Nephron progenitor cell (in vitro differentiated cells): ENCODE measurements around the gene PREPL.
A peak's percentile ranks its signal among the peaks of the same experiment; 100 is the strongest.

Experiments
- DNase-seq: peaks from one replicate; pipeline ENCODE4 v3.0.0; 2021
- H3K27ac Mint-ChIP-seq: 2 replicates; pipeline ENCODE4 v1.8.0; 2021; ENCODE audit warnings: mild to moderate bottlenecking, moderate library complexity, mixed read lengths
- H3K27me3 Mint-ChIP-seq: 2 replicates; pipeline ENCODE4 v1.8.0; 2021; ENCODE audit warnings: mild to moderate bottlenecking, low read depth, mixed read lengths; ENCODE audit not compliant: poor library complexity
- H3K36me3 Mint-ChIP-seq: 2 replicates; pipeline ENCODE4 v1.8.0; 2021; ENCODE audit warnings: low read depth, mixed read lengths
- H3K4me1 Mint-ChIP-seq: 2 replicates; pipeline ENCODE4 v1.8.0; 2021; ENCODE audit warnings: mixed read lengths
- H3K4me3 Mint-ChIP-seq: 2 replicates; pipeline ENCODE4 v1.8.0; 2021; ENCODE audit warnings: mild to moderate bottlenecking, moderate library complexity, mixed read lengths
- H3K9me3 Mint-ChIP-seq: 2 replicates; pipeline ENCODE4 v1.8.0; 2021; ENCODE audit warnings: mild to moderate bottlenecking, moderate library complexity, mixed read lengths
- TF ChIP-seq, protein P1 (sequence below): fragments of 200-600 bp; sonication (generic); IDR thresholded peaks from 2 replicates; pipeline ENCODE4 v1.5.0; 2021; ENCODE audit warnings: antibody characterized with exemption

Gene PREPL

DNA sequence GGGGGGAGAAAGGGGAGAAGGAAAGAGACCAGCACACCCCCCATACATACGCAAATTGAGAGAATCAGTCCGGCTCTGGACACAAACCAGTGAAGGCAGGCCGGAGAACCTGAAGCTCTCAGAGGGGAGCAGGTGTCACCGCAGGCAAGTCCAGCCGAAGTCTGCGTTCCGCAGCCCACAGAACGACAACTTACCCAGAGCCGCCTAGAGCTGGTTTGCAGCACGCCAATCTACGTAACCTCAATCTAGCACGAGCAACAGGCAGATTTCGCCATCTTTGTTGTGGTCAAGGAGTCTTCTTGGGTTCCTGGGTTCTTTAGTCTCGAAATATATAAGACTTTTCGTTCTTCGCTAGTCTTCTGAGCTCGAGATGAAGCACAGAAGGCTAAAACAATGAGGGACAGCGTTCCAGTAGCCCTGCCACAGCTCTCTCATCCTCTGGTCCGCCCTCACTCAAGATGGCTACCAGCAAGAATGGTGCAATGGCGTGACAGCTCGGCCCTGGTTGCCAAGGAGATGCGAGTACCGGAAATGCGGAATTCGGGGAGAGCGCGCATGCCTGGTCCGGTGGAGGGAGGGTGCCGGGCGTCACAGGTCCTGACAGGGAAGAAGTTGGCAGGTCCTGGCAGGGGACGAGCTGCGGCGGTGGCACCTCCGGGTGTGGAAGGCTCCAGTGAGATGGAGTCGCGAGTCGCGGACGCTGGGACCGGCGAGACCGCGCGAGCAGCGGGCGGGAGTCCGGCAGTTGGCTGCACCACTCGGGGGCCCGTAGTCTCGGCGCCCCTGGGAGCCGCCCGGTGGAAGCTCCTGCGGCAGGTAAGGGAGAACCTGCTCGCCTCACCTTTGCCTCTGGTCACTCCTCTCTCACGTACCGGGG lies at the start of gene PREPL, which contains the start of gene CAMKMT:
Gene PREPL (minus strand): TSS at position 165 of the 877 bp plus-strand sequence. CDS start 15,152 bp downstream, outside the sequence.
Gene CAMKMT (plus strand): TSS at position 618 of the 877 bp plus-strand sequence.
- Mint-ChIP-seq H3K27ac (peak within 1 kb of the TSS; percentile 100), H3K36me3 (no peaks in the 10 kb centered on the region), H3K27me3 (no peaks in the 10 kb centered on the region), H3K4me1 (peaks cover 36% of the 10 kb centered on the region), H3K9me3 (no peaks in the 10 kb centered on the region), H3K4me3 (peak within 1 kb of the TSS; percentile 99)
- DNase-seq: peak; percentile 98
- TF ChIP-seq, protein P1, sequence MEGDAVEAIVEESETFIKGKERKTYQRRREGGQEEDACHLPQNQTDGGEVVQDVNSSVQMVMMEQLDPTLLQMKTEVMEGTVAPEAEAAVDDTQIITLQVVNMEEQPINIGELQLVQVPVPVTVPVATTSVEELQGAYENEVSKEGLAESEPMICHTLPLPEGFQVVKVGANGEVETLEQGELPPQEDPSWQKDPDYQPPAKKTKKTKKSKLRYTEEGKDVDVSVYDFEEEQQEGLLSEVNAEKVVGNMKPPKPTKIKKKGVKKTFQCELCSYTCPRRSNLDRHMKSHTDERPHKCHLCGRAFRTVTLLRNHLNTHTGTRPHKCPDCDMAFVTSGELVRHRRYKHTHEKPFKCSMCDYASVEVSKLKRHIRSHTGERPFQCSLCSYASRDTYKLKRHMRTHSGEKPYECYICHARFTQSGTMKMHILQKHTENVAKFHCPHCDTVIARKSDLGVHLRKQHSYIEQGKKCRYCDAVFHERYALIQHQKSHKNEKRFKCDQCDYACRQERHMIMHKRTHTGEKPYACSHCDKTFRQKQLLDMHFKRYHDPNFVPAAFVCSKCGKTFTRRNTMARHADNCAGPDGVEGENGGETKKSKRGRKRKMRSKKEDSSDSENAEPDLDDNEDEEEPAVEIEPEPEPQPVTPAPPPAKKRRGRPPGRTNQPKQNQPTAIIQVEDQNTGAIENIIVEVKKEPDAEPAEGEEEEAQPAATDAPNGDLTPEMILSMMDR: no peak

DNA sequence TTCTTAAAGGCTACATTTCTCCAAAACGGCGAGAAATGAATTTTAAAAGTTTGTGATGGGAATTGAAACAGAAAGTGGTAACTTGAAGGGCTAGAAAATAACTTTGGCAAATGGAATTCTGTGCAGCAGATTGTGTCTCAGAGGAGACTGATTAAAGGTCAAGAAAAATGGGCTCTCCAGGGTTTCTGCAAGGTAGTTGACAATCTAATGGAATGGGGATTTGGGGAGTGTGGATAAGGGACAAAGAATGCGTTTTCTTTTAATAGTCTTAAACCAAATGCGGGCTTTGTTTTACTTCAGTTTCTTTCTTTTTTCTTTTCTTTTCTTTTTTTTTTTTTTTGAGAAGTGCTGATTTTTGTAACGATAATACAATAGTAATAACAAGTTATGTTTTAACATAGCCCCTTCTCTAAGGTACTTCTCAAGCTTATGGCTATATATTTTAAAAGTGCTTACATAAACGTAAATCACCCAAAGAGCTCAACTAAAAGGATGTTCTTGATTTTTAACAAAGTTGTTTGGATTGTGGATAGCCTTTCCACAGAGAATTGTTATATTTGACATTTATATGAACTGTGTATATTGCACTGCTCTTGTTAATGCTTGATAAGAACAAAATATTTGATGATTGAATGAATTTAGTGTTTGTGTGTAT lies 37.1 kb upstream of the PREPL start:
- no peak for DNase-seq
- Mint-ChIP-seq H3K27me3 (peaks cover 12% of the 10 kb centered on the region), H3K27ac (peak overlapping the region; percentile 16), H3K36me3 (no peaks in the 10 kb centered on the region), H3K4me1 (no peaks in the 10 kb centered on the region), H3K9me3 (no peaks in the 10 kb centered on the region), H3K4me3 (no peak overlapping the region)
- TF ChIP-seq, protein P1: no peak

DNA sequence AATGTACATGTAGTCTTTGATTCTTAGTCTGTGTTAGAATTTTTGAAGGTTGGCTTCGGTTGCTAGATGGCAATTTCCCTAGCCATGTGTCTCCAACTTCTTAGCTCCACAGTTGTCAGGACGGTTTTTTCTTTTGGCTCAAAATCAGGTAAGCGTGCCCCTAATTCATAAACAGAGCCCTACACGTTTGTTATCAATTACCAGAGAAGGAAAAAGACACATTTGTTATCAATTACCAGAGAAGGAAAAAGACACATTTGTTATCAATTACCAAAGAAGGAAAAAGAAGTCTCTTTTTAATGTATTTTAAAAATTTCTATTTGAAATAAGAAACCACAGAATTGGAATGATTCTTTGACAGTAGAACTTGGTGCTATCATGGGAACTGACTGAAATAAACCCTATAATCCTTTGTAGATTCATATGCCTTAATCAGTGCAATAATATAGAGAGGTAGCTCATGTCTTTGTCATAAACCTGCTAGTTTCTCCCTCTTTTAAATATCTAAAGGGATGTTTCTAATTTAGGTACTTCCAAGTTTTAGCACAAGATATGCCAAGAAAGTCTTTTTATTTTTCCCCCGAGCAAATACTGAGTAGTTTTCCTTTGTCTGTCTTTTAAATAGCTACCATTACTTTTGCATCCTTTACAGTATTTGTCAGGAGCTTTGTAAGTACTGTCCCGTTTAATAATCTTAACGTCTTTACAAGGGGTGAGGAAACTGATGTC lies 36.3 kb upstream of the PREPL start:
- DNase-seq: no peak
- H3K9me3 Mint-ChIP-seq: no peaks in the 10 kb centered on the region

DNA sequence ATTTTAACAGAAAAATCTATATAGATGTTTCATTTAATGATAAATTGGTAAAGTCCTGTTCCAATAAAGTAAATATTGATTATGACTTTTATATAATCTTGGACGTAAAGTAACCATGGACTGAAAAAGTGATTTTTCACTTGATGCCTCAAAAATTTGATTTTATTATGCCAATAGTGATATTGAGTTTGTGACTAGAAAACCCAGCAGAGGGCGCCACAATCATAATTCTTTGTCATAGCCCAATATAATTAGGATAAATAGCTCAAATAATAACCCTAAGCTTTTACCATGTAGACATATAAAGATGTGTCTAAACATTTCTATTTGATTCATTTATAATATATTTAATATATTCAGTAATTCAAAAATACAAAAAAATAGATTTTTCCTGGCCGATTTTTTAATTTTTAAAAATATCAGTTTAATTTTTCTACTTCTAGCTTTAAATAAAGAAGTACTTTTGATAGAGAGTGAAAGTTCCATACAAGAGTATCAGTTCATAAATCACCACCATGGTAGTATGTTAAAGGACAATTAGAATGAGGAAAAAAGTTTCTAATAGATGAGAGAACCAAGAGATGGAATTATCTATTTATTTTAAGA lies 31.1 kb upstream of the PREPL start:
- no peak overlapping the region for H3K27ac Mint-ChIP-seq
- H3K36me3 Mint-ChIP-seq: peaks cover 11% of the 10 kb centered on the region
- peaks cover 10% of the 10 kb centered on the region for H3K27me3 Mint-ChIP-seq
- TF ChIP-seq, protein P1: peak; percentile 55
- no peak overlapping the region for H3K4me3 Mint-ChIP-seq
- DNase-seq: peak; percentile 64
- H3K9me3 Mint-ChIP-seq: peaks cover 14% of the 10 kb centered on the region
- no peaks in the 10 kb centered on the region for H3K4me1 Mint-ChIP-seq

More for the DNA sequence above, 36.3 kb upstream of the PREPL start:
- no peaks in the 10 kb centered on the region for H3K4me1 Mint-ChIP-seq
- peaks cover 12% of the 10 kb centered on the region for H3K27me3 Mint-ChIP-seq
- no peak overlapping the region for H3K27ac Mint-ChIP-seq
- no peaks in the 10 kb centered on the region for H3K36me3 Mint-ChIP-seq
- TF ChIP-seq, protein P1: no peak
- H3K4me3 Mint-ChIP-seq: no peak overlapping the region

DNA sequence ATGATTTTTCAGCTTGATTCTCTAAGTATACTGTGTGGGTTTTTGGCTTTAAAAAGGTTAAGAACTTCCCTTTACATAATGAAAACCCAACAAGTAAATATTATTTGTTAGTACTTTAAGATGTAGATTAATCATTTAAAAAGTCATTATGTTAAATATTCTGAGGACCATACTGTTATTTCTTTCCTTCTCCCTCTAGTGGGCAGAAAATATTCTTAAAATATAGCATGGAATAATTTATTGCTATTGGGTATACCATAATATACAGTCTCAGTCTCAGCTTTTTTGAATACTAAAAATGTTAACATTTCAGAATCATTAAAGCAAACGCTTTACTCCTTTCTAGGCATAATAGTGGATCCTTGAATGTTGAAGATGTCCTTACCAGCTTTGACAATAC lies 28.6 kb upstream of the PREPL start:
- Mint-ChIP-seq H3K4me3 (no peak overlapping the region), H3K27ac (no peak overlapping the region), H3K4me1 (no peaks in the 10 kb centered on the region), H3K27me3 (peaks cover 7% of the 10 kb centered on the region), H3K9me3 (peaks cover 39% of the 10 kb centered on the region), H3K36me3 (peaks cover 27% of the 10 kb centered on the region)
- no peak for DNase-seq
- TF ChIP-seq, protein P1: no peak
